ENCODE data around the gene DRC7.

DRC7 gene

DNA sequence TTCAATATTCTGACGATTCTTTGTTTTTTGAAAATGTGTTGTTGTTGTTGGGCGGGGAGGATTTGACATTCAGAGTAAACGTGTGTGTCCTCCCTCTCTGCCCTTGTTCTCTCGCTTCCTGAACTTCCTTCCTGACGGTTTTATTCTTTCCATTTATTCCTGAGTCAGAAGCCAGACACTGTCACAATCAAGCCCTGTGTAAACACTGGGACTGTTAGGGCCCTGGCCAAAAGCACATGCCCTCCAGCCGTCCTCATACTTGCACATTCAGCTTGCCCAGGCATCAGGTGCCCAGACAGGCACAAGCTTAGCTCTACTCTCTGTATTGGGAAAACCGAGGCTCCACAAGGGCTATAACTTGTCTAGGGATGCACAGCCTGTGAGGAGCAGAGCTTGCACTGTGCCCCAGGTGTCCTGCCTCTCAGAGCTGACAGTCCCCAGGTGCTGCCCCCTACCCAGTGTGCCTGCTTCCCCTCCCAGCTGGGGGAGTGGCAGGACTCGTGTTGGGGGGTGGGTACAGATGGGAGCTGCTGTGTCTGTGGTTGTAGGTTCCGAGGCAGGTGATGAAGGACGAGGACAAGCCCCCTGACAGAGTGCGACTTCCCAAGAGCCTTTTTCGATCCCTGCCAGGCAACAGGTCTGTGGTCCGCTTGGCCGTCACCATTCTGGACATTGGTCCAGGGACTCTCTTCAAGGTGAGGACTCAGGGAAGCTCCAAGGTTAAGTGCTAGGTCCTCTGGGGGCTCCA, 16.8 kb upstream of the DRC7 start:
- DNase-seq: peak; percentile 74

DNA sequence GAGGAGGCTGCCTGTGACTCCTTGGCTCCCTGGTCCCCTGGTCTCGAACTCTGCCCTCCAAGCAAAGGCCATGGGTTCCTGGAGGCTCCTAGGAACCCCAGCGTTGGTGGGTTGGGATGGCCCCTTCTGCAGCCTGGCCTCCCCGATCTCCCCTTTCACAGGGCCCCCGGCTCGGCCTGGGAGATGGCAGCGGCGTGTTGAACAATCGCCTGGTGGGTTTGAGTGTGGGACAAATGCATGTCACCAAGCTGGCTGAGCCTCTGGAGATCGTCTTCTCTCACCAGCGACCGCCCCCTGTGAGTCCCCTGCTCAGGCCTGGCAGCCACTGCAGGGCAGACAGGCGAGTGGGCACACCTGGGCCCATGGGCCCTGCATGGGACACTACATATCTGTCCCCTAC, 15.6 kb upstream of the DRC7 start:
- no peak for DNase-seq

DNA sequence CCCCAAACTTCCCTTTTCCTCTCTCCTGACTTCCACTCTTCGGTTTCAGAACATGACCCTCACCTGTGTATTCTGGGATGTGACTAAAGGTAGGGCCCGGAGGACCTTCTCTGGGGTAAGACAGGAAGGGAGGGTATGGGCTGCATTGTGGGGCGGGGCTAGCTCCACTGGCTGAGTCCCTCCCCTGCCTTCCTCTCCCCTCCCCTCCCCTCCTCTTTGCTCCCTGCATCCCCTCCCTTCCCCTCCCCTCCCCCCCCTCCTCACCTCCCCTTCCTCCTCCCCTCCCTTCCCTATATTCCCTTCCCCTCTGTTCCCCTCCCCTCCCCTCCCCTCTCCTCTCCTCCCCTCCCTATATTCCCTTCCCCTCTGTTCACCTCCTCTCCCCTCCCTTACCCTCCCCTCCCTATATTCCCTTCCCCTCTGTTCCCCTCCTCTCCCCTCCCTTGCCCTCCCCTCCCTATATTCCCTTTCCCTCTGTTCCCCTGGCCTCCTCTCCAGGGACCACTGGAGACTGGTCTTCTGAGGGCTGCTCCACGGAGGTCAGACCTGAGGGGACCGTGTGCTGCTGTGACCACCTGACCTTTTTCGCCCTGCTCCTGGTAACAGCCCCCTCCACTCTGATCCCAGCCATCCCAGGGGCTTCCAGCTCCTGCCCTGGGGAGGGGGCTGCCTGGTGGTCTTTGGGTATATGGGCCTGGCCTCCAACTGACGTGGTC, 14.7 kb upstream of the DRC7 start:
- DNase-seq: no peak

DNA sequence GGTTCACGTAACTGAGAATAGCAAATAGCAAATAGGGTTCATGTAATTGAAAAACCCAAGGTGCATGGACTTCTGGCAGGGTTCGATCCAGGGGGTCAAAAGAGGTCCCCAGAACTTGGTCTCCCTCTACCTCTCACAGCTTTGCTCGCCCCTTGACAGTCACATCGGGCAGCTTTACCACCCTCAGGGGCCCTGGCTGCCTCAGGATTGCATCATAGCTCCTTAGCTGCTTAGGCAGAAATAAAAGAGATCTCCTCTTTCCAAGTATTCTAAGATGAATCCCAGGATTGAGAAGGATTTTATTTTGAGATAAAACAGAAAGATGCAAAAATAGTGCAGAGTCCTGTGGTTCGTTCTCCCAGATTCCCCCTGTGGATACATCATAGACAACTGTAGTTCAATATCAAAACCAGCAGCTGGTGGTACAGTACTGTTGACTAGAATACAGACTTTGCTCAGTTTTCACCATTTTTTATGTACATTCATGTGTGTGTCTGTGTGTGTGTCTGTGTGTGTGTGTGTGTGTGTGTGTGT, 13.7 kb upstream of the DRC7 start:
- DNase-seq: no peak

DNA sequence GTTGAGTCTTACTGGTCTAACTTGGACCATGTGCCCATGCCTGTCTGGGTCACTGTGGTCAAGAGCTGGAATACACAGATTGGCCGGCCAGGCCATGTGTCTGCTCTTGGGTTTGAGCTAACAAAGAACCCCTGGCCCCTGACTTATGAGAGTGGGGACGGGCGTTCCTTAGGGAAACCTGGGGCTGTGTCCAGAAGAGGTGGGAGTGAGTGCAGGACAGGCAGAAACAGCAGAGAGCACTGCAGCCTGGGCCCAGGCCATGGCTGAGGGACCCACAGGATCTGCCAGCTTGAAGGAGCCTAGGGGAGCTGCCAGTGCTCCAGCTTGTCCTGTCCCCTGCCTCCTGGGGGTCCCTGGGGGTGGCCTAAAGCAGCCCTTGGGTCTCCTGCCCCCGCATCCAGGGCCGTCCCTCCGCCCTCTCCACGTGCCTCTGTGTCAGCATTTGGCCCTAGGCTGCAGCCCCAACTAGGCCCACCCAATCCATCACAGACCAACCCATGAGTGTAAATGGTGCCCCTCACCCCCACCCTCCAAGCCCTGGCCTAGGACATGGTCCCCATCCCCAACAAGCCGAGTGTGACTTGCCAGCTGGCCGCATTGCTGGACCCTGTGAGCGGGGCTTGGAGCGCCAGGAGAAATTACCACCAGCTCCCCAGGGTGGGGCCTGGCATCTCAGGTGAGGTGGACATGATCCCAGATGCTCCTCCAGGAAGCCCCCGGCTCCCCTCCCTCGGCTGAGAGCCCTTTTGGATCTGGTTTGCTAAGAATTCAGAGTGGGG, 12.5 kb upstream of the DRC7 start:
- no peak for DNase-seq

DNA sequence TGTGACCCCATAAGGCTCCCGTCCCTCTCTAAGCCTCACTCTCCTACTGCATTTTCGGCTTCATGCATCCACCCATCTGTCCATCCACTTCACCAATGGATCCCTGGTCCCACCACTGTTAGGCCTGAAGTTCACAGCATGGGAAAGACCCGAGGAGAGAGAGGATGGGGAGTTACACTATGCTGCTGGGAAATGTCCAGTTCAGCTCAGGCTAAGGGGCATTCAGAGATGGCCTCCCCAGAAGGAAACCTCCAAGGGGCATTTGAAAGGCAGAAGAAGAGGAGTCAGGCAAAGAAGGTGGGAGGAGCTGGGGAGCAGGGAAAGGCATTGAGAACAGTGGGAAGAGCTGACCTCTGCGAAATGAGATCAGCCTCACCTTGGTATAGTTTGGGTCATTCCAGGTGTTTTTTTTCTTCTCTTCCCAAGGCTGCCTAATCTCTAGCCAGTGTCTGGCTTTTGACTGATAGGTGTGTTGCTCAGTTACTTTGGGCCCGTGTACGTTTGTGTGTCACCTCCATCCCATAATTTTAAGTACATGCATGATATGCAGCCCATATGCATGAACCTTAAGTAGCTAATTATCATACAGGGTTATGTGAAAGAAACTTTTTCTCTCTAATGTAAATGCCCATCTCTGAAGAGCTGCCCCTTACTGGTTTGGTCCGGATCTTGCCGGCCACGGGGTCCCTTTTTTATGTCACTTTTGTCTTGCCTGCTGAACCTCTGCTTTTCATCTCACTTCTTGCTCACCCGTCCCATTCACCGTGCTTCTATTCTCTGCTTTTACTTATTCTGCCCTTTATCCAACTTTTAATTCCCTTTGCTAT, 11.6 kb upstream of the DRC7 start:
- DNase-seq: no peak

DNA sequence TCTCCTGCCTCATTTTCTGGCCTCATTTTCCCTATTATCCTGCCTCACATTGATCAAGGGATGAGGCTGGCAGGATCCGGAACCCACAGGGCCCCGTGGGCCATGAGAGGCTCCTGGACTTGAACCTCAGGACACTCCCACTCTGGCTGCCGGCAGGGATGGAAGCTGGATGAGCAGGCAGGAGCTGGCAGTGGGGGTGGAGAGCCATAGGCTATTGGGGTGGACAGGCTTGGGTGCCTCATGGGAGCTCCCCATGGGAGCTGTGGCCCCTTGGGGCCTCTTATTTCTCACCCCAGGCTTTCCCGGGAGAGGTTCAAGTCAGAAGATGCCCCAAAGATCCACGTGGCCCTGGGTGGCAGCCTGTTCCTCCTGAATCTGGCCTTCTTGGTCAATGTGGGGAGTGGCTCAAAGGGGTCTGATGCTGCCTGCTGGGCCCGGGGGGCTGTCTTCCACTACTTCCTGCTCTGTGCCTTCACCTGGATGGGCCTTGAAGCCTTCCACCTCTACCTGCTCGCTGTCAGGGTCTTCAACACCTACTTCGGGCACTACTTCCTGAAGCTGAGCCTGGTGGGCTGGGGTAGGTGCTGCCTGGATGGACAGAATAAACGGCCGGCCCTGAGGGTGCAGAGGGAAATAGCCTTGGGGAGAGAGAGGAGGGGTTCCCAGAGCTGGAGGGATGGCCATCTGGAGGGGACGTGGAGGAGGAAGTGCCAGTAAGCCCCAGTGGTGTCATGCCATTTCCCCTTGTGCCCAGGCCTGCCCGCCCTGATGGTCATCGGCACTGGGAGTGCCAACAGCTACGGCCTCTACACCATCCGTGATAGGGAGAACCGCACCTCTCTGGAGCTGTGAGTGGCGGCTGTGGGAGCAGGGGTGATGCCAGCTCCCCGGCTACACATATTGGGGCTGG, 10.7 kb upstream of the DRC7 start:
- no peak for DNase-seq

DNA sequence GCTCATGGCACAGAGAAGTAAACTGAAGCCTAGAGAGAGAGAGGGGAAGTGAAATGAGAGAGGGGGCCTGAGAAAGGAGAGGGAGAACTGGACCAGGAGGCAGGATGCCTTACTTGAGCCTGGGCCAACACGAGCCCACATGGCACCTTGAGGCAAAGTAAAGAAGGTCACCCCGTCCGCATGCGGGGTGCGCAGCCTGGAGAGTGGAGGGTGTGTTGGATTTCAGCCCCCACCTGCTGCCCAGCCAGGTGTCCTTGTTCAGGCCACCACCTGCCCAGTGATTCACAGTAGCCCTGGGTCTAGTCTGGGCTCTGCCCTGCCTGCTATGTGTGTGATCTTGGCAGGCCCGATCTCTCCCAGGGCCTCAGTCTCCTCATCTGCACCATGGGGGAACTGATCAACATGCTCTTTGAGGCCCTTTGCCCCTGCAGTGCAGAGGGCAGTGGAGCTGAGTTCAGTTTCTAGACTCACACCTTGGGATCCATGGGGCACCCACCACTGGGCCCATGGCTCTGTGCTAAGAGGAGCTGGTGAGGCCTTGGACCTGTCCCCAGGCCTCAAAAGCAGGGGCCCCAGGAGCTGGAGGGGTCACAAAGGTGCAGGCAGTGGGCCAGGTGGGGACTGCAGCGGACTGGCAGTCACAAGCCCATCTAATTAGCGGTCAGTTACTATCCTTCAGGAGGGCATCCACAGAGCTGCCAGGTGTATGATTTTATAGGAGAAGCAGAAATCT, 9.8 kb upstream of the DRC7 start:
- no peak for DNase-seq

DNA sequence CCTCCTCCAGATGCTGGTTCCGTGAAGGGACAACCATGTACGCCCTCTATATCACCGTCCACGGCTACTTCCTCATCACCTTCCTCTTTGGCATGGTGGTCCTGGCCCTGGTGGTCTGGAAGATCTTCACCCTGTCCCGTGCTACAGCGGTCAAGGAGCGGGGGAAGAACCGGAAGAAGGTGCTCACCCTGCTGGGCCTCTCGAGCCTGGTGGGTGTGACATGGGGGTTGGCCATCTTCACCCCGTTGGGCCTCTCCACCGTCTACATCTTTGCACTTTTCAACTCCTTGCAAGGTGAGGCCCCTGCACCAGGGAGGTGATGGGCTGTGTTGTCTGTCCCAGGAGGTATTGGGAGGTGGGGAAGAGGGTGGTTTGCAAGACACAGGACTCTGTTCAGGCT, 9.0 kb upstream of the DRC7 start:
- DNase-seq: no peak

DNA sequence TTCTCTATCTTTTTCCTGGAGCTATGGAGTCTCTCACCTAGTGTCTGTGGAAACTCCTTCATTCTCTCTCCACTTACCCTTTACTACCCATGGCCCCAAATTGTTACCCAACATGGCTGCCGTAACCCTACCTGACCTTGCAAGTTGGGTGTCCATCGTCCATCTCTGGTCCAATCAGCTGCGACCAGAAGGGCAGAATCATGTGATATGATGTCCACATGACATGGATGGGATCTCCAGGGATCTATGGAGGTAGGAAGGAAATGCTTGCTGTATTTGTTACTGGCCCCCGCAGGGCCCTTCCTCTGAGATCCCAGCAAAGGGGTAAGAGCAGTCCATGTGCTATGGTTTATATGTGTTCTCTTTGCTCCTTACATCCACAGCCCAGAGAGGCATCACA, 8.0 kb upstream of the DRC7 start:
- DNase-seq: no peak

DNA sequence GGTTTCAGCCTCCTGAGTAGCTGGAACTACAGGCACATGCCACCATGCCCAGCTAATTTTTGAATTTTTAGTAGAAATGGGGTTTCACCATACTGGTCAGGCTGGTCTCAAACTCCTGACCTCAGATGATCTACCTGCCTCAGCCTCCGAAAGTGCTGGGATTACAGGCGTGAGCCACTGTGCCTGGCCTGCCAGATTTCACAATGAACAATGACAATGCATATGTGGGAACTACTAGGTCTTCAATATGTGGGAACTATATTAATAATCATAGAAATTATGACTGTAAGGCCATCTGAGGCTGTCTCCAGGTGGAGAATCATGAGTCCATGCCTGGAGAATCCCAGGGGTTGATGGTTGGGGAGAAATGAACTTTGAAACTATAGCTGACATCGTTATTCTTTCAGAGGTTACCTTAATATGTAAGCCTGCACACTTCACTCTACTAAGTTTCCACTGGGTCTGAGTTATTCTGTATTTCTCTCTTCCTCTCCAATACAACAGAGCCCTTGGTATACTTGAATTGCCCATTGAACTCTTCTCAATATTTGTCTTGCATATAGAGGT, 7.2 kb upstream of the DRC7 start:
- no peak for DNase-seq

DNA sequence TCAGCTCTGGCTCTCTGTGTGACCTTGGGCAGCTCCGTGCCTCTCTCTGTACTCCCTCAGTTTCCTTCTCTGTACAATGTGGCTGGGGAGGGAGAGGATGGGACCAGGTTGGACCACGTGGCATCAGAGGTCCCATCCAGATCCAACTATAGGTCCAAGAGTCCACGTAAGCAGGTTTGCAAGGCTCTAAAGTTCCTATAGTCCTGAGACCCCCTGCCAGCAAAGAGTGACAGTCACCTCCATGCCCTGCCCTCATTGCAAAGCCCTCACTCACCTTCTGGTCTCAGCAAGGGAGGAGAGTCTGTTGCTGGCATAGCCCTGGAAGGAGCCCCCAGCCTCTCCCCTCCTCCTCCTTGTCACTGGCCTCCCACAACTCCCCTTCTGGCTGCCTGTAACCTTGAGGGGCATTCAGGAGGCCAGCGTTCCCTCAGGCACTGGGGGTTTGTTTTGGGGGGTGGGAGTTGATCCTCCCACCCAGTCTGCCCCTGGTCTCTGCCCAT, 6.1 kb upstream of the DRC7 start:
- DNase-seq: no peak

DNA sequence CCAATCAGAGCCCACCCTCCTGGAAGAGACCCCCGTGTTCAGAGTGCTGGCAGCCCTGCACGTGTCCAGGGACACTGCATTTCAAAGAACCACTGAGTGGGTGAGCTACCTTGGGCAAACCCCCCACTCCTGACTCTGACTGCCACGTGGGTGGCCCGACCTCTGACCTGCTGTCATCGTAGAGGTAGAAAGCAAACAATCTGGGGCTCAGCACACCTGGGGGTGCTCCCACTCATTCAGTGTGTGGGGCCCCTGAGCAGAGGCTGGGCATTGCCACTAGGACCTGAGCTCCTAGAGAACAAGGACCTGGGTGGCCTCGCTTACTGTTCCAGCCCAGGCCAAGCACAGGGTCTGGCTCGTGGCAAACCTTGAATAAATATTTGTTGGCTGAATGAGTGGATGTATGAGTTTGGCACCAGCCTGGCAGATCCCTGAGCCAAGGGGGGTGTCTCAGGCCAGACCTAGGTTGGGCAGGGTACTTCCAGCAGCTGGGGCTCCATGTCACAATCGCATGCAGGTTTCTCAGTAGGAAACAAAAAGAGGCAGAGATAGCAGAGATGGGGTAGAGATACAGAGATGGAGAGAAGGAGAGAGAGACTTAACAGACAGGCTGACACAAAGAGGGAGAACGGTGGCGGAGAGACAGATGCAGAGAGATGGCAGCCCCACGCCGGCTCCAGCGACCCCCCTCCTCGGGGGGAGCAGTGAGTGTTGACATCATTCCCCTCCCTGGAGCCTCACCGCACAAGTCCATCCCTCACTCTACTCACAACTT, 5.4 kb upstream of the DRC7 start:
- peak; percentile 33 for DNase-seq

DNA sequence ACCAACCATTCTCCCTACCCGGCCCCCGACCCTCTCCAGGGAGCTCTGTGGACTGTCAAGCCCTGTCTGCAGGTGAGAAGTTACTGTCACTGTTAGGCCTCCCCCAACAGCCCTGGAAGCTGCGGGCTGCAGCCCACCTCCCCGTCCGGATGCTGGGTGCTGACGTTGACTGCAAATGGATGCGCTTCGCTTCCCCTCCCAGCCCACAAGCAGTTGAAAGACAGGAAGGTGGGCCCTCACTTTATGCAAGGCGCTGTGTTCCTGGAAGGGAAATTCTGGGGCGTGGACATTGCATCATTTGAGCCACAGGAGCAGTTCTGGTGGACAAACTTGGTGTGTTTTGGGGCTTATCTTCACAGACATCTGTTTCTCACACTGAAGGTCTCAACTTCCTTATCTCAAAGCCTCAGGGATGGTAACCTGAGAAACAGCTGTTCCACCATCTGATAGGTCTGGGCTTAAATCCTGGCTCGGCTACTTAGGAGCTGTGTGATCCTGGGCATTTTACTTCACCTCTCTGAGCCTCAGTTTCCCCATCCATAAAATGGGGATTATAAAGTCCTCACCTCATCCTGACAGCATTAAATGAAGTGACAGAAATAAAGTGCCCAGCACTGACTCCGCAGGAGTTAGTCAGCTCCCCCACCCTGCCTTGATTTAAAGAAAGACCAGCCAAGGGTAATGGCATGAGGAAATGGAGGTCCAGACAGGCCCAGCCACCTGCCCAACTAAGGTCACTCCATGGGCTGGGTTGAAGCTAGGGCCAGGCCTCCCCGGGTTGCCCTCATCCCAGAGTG, 4.6 kb upstream of the DRC7 start:
- DNase-seq: no peak

DNA sequence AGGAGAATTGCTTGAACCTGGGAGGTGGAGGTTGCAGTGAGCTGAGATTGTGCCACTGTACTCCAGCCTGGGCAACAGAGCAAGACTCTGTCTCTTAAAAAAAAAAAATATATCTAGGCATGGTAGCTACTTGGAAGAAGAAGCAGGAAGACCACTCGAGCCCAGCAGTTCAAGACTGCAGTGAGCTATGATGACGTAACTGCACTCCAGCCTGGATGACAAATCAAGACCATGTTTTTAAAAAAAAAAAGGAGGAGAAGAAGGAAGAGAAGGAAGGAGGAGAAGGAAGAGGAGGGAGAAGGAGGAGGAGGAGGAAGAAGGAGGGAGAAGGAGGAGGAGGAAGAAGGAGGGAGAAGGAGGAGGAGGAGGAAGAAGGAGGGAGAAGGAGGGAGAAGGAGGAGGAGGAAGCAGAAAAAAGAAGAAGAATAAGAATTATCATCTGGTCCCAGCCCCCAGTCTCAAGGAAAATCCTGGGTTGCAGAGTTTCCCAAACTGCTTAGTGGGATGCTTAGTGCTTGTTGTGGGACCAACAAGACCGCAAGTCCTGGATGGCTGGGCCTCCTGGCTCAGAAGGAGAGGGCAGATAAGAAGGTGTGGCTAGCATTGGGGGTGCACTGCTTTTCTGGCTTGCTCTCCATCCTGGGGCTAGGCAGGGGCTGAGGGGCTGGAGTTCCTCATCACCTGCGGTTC, 3.7 kb upstream of the DRC7 start:
- DNase-seq: no peak

DNA sequence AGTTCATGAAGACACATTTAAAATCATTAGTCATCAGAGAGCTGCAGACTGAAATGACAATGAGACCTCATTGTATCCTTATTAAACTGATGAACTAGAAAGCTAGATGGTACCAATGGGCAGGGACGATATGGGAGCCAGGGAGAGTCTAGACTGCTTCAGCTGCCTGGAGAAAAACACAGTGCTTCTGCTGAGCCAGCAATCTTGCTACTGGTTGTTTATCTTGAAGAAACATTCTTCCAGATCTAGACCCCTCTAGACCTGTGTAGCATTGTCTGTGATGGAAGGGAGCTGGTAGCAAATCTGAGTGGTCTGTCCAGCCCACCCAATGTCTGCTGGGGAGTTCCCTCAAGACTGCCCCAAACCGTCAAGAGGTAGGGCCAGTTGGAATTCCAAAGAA, 2.0 kb upstream of the DRC7 start:
- no peak for DNase-seq

DNA sequence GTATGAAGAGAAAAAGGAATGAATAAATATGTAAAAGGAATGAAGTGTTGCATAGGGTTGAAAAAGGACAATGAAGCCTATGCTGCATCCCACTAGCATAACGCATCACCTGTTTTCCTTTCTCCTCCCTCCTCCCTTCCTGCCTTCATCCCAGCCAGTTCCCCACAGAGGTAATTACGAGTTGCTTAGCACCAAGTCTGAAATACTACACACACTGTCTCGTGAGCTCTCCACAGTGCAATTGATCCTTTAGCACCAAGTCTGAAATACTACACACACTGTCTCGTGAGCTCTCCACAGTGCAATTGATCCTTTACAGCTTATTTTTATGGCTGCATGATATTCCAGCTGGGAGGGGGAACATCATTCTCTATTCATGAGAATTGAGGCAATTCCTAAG, 1.1 kb upstream of the DRC7 start:
- DNase-seq: no peak

DNA sequence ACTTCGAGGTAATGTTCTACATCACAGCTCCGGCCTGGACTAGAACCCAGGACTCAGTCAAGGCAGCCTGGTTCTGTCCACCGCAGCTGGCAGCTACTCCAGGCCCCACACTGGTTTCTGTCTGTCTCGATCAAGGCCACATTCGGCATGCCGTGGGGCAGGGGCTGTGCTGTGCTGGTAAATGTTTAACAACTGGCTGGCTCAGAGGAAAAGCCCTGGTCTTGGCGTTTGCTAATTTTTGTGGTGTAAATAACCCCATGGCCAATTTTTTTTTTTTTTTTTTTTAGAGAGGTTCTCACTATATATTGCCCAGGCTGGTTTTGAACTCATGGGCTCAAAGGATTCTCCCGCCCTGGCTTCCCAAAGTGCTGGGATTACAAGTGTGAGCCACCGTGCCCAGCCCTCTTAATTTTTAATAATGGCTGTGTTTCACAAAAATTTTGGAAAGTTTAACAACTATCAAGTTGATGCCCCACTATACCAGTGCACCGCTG, 328 bp upstream of the DRC7 start:
- DNase-seq: no peak
